BLaER1 treated with 17β-estradiol and CSF1 and Interleukin-3, amounts not matched to agents 10 nM and 100 nM (cell line): ENCODE results near the gene SAA1.
A peak's percentile ranks its signal among the peaks of the same experiment; 100 is the strongest.

Experiments
- H3K27ac ChIP-seq, 11 experiments: shearing (Covaris generic); formaldehyde crosslinking; 2 replicates each; pipeline ENCODE4 v1.8.1; 2022
- H3K27me3 ChIP-seq, 11 experiments: shearing (Covaris generic); formaldehyde crosslinking; 2 replicates each; pipeline ENCODE4 v1.8.1; 2022
- H3K36me3 ChIP-seq, 11 experiments: shearing (Covaris generic); formaldehyde crosslinking; 2 replicates each; pipeline ENCODE4 v1.8.1; 2022
- H3K4me1 ChIP-seq, 10 experiments: shearing (Covaris generic); formaldehyde crosslinking; 2 replicates each; pipeline ENCODE4 v1.8.1; 2022
- H3K4me2 ChIP-seq, 11 experiments: shearing (Covaris generic); formaldehyde crosslinking; 2 replicates each; pipeline ENCODE4 v1.8.1; 2022
- H3K4me3 ChIP-seq, 10 experiments: shearing (Covaris generic); formaldehyde crosslinking; 2 replicates each; pipeline ENCODE4 v1.8.1; 2022
- H3K9ac ChIP-seq, 11 experiments: shearing (Covaris generic); formaldehyde crosslinking; 2 replicates each; pipeline ENCODE4 v1.8.1; 2022
- H3K9me3 ChIP-seq, 11 experiments: shearing (Covaris generic); formaldehyde crosslinking; replicated peaks in 1 of 11; 2 replicates each; pipeline ENCODE4 v1.8.1; 2022
- H4K20me1 ChIP-seq, 11 experiments: shearing (Covaris generic); formaldehyde crosslinking; 2 replicates each; pipeline ENCODE4 v1.8.1; 2022
- Cebpa-rat ChIP-seq, 11 experiments: shearing (Covaris generic); IDR thresholded peaks; 2 replicates each; pipeline ENCODE4 v1.8.1; 2022

SAA1 gene

GRCh38 chr11:18299721-18300120 lies 33.7 kb downstream of the SAA1 start:
- Histone ChIP-seq H3K9me3 (no peaks in the 10 kb centered on the region), H3K27me3 (no peaks in the 10 kb centered on the region), H3K27ac (peak overlapping the region in 2 of 11 experiments; percentile 13 to 35; a peak in 2 of 22 replicates), H3K36me3 (peaks cover 92 to 100% (median 98%) of the 10 kb centered on the region in 11 experiments), H3K4me3 (no peak overlapping the region), H3K9ac (no peak overlapping the region), H3K4me1 (peaks cover 0 to 28% (median 0%) of the 10 kb centered on the region in 10 experiments; a peak in 4 of 20 replicates), H4K20me1 (peaks cover 0 to 6% (median 0%) of the 10 kb centered on the region in 11 experiments; a peak in 1 of 22 replicates), H3K4me2 (peak overlapping the region in 2 of 11 experiments; percentile 11 to 53; a peak in 1 of 22 replicates)
- TF ChIP-seq Cebpa-rat (IDR thresholded peaks at IDR 0.05), result no peak

- Histone ChIP-seq H4K20me1 (peaks cover 0 to 7% (median 0%) of the 10 kb centered on the region in 11 experiments; a peak in 2 of 22 replicates), H3K27me3 (no peaks in the 10 kb centered on the region), H3K27ac (no peak overlapping the region), H3K4me3 (no peak overlapping the region), H3K9me3 (no peaks in the 10 kb centered on the region), H3K36me3 (peaks cover 94 to 99% (median 98%) of the 10 kb centered on the region in 11 experiments), H3K4me2 (no peak overlapping the region), H3K4me1 (peaks cover 0 to 13% (median 0%) of the 10 kb centered on the region in 10 experiments; a peak in 5 of 20 replicates), H3K9ac (no peak overlapping the region)
- TF ChIP-seq Cebpa-rat (IDR thresholded peaks at IDR 0.05), result no peak
Measured at GRCh38 chr11:18304745-18305144, 38.7 kb downstream of the SAA1 start.

- Histone ChIP-seq H3K36me3 (peaks cover 92 to 99% (median 98%) of the 10 kb centered on the region in 11 experiments), H3K27ac (no peak overlapping the region), H3K9me3 (no peaks in the 10 kb centered on the region), H4K20me1 (peaks cover 0 to 30% (median 11%) of the 10 kb centered on the region in 11 experiments; a peak in 12 of 22 replicates), H3K9ac (no peak overlapping the region), H3K27me3 (no peaks in the 10 kb centered on the region), H3K4me2 (no peak overlapping the region), H3K4me1 (peaks cover 0 to 23% (median 7%) of the 10 kb centered on the region in 10 experiments; a peak in 12 of 20 replicates), H3K4me3 (no peak overlapping the region)
- no peak for TF ChIP-seq Cebpa-rat (IDR thresholded peaks at IDR 0.05)
Measured at GRCh38 chr11:18307461-18308139, 41.5 kb downstream of the SAA1 start.

- Histone ChIP-seq H3K4me1 (peaks cover 0 to 30% (median 9%) of the 10 kb centered on the region in 10 experiments; a peak in 11 of 20 replicates), H4K20me1 (peaks cover 0 to 29% (median 14%) of the 10 kb centered on the region in 11 experiments; a peak in 12 of 22 replicates), H3K4me2 (no peak overlapping the region), H3K36me3 (peaks cover 89 to 100% (median 98%) of the 10 kb centered on the region in 11 experiments), H3K4me3 (no peak overlapping the region), H3K9ac (no peak overlapping the region), H3K9me3 (no peaks in the 10 kb centered on the region), H3K27me3 (no peaks in the 10 kb centered on the region), H3K27ac (no peak overlapping the region)
- no peak for TF ChIP-seq Cebpa-rat (IDR thresholded peaks at IDR 0.05)
Measured at GRCh38 chr11:18308242-18308641, 42.2 kb downstream of the SAA1 start.

- Histone ChIP-seq H4K20me1 (peaks cover 0 to 43% (median 29%) of the 10 kb centered on the region in 11 experiments; a peak in 15 of 22 replicates), H3K9ac (no peak overlapping the region), H3K36me3 (peaks cover 80 to 100% (median 96%) of the 10 kb centered on the region in 11 experiments), H3K9me3 (no peaks in the 10 kb centered on the region), H3K27me3 (no peaks in the 10 kb centered on the region), H3K4me3 (no peak overlapping the region), H3K27ac (no peak overlapping the region), H3K4me1 (peaks cover 0 to 44% (median 14%) of the 10 kb centered on the region in 10 experiments; a peak in 11 of 20 replicates), H3K4me2 (no peak overlapping the region)
- TF ChIP-seq Cebpa-rat (IDR thresholded peaks at IDR 0.05), result no peak
Measured at GRCh38 chr11:18309691-18310090, 43.6 kb downstream of the SAA1 start.

GRCh38 chr11:18310800-18311340 lies 44.8 kb downstream of the SAA1 start:
- H3K4me3 ChIP-seq, result no peak overlapping the region
- H3K4me2 ChIP-seq, result peak overlapping the region in 5 of 11 experiments; percentile 6 to 62 (median 48); a peak in 8 of 22 replicates
- peaks cover 71 to 100% (median 95%) of the 10 kb centered on the region in 11 experiments for H3K36me3 ChIP-seq
- peaks cover 0 to 53% (median 14%) of the 10 kb centered on the region in 10 experiments; a peak in 11 of 20 replicates for H3K4me1 ChIP-seq
- peak overlapping the region in 2 of 11 experiments; percentile 28 to 35; a peak in 2 of 22 replicates for H3K9ac ChIP-seq
- H4K20me1 ChIP-seq, result peaks cover 0 to 55% (median 38%) of the 10 kb centered on the region in 11 experiments; a peak in 15 of 22 replicates
- TF ChIP-seq Cebpa-rat (IDR thresholded peaks at IDR 0.05), result peak in 2 of 11 experiments; percentile 29 to 47; a peak in 2 of 22 replicates
- no peaks in the 10 kb centered on the region for H3K27me3 ChIP-seq
- no peaks in the 10 kb centered on the region for H3K9me3 ChIP-seq
- H3K27ac ChIP-seq, result peak overlapping the region in 4 of 11 experiments; percentile 18 to 64 (median 60); a peak in 7 of 22 replicates

GRCh38 chr11:18312012-18312411 lies 45.9 kb downstream of the SAA1 start:
- Histone ChIP-seq H3K4me3 (no peak overlapping the region), H3K36me3 (peaks cover 67 to 100% (median 95%) of the 10 kb centered on the region in 11 experiments), H4K20me1 (peaks cover 0 to 63% (median 40%) of the 10 kb centered on the region in 11 experiments; a peak in 15 of 22 replicates), H3K4me2 (peak overlapping the region in 3 of 11 experiments; percentile 48 to 62 (median 52); a peak in 4 of 22 replicates), H3K9ac (no peak overlapping the region), H3K27ac (peak overlapping the region in 2 of 11 experiments; percentile 64; a peak in 4 of 22 replicates), H3K27me3 (no peaks in the 10 kb centered on the region), H3K4me1 (peaks cover 0 to 53% (median 14%) of the 10 kb centered on the region in 10 experiments; a peak in 11 of 20 replicates), H3K9me3 (no peaks in the 10 kb centered on the region)
- no peak for TF ChIP-seq Cebpa-rat (IDR thresholded peaks at IDR 0.05)

GRCh38 chr11:18312663-18313420 lies 46.8 kb downstream of the SAA1 start:
- no peak for TF ChIP-seq Cebpa-rat (IDR thresholded peaks at IDR 0.05)
- no peaks in the 10 kb centered on the region for H3K9me3 ChIP-seq
- no peaks in the 10 kb centered on the region for H3K27me3 ChIP-seq
- H3K9ac ChIP-seq, result no peak overlapping the region
- no peak overlapping the region for H3K4me3 ChIP-seq
- peak overlapping the region in 3 of 11 experiments; percentile 25 to 64 (median 64); a peak in 4 of 22 replicates for H3K27ac ChIP-seq
- peaks cover 0 to 54% (median 14%) of the 10 kb centered on the region in 10 experiments; a peak in 11 of 20 replicates for H3K4me1 ChIP-seq
- peak overlapping the region in 4 of 11 experiments; percentile 6 to 79 (median 16); a peak in 7 of 22 replicates for H3K4me2 ChIP-seq
- peaks cover 65 to 100% (median 95%) of the 10 kb centered on the region in 11 experiments for H3K36me3 ChIP-seq
- peaks cover 0 to 71% (median 40%) of the 10 kb centered on the region in 11 experiments; a peak in 15 of 22 replicates for H4K20me1 ChIP-seq
